Measurements from ENCODE around the gene IQCF6.

Gene IQCF6

GRCh38 chr3:51814034-51814433, 35.0 kb upstream of the IQCF6 start:
- no peak for TF ChIP-seq CTCF (IDR thresholded peaks at IDR 0.05; ENCODE audit: low read depth, low read length)
- no peak for DNase-seq (ENCODE audit: extremely low read depth, low read depth)

GRCh38 chr3:51813539-51813938, 34.5 kb upstream of the IQCF6 start:
- no peak for TF ChIP-seq CTCF (IDR thresholded peaks at IDR 0.05; ENCODE audit: low read depth, low read length)
- DNase-seq (ENCODE audit: extremely low read depth, low read depth), result no peak

- DNase-seq (ENCODE audit: extremely low read depth, low read depth), result no peak
- no peak for TF ChIP-seq CTCF (IDR thresholded peaks at IDR 0.05; ENCODE audit: low read depth, low read length)
Measured at GRCh38 chr3:51808934-51809333, 29.9 kb upstream of the IQCF6 start.

- TF ChIP-seq CTCF (IDR thresholded peaks at IDR 0.05; ENCODE audit: low read depth, low read length), result no peak
- no peak for DNase-seq (ENCODE audit: extremely low read depth, low read depth)
Measured at GRCh38 chr3:51802106-51802703, 23.2 kb upstream of the IQCF6 start.

- no peak for TF ChIP-seq CTCF (IDR thresholded peaks at IDR 0.05; ENCODE audit: low read depth, low read length)
Measured at GRCh38 chr3:51800750-51801125, 21.7 kb upstream of the IQCF6 start.

GRCh38 chr3:51799879-51800749, 21.1 kb upstream of the IQCF6 start:
- TF ChIP-seq CTCF (IDR thresholded peaks at IDR 0.05; ENCODE audit: low read depth, low read length), result peak; percentile 81
- peak; percentile 34 for DNase-seq (ENCODE audit: extremely low read depth, low read depth)

More at GRCh38 chr3:51800750-51801125, 21.7 kb upstream of the IQCF6 start:
- no peak for DNase-seq (ENCODE audit: extremely low read depth, low read depth)

- no peak for DNase-seq (ENCODE audit: extremely low read depth, low read depth)
- no peak for TF ChIP-seq CTCF (IDR thresholded peaks at IDR 0.05; ENCODE audit: low read depth, low read length)
Measured at GRCh38 chr3:51798411-51798963, 19.4 kb upstream of the IQCF6 start.

Measured in AG09319 (cell line).